Ovary (tissue), 9 donors: Measurements from ENCODE around the gene C9orf43. TPM values are rescaled to one million over a fixed set of nuclear protein-coding genes. Genes with fewer than 3 reads are reported as not detected.

Experiments used
- DNase-seq, 5 donors: peaks; one replicate each; pipeline ENCODE4 v3.0.0-alpha.2; 2019 to 2020
- H3K27ac ChIP-seq, 2 donors: fragments of 200-600 bp; one replicate each; pipeline versions ENCODE4 v1.5.1 to v1.8.0; 2019 to 2022
- H3K27me3 ChIP-seq: fragments of 200-600 bp; one replicate; pipeline ENCODE4 v1.8.0; 2022
- H3K36me3 ChIP-seq: fragments of 200-600 bp; sonication (generic); one replicate; pipeline ENCODE4 v1.5.1; 2019
- H3K4me1 ChIP-seq: one replicate; pipeline ENCODE4 v1.8.1; 2013; ENCODE audit warnings: mild to moderate bottlenecking, moderate library complexity; ENCODE audit not compliant: insufficient read depth
- H3K4me3 ChIP-seq: fragments of 200-600 bp; sonication (generic); one replicate; pipeline ENCODE4 v1.5.1; 2017
- H3K9me3 ChIP-seq, 2 donors: fragments of 200-600 bp in 1 of 2; sonication (generic) in 1 of 2; one replicate each; pipeline versions ENCODE4 v1.5.1 to v1.8.1; 2013 to 2019; ENCODE audit warnings: mild to moderate bottlenecking in 1 of 2, moderate library complexity in 1 of 2
- CTCF ChIP-seq, 3 donors: fragments of 450-650 bp in 2 of 3; fragments of 200-600 bp in 1 of 3; IDR thresholded peaks; one replicate each; pipeline versions ENCODE4 v1.5.1 to v1.8.0; 2016 to 2022; ENCODE audit warnings: antibody characterized with exemption in 3 of 3, mild to moderate bottlenecking in 1 of 3
- EP300 ChIP-seq: sonication (generic); formaldehyde crosslinking; IDR thresholded peaks from one replicate; pipeline ENCODE4 v1.6.1; 2017; ENCODE audit warnings: antibody characterized with exemption
- POLR2A ChIP-seq: fragments of 450-650 bp; IDR thresholded peaks from one replicate; pipeline ENCODE4 v1.6.1; 2017; ENCODE audit warnings: antibody characterized with exemption, mild to moderate bottlenecking, moderate library complexity
- WGBS, 3 donors: extraction: QIAGEN DNeasy Blood & Tissue Kit in 1 of 3; methylation state at CpG; one replicate each; pipeline versions ENCODE4 v1.1.5 to v1.1.7; 2013 to 2017; 5-methylcytosine and 5-hydroxymethylcytosine counted together
- intact Hi-C, 4 donors: fragments of 100-400 bp; cut with DNase I; formaldehyde crosslinking; loops; one replicate each; pipeline versions ENCODE4 v1.11.0 to v1.15.1; 2022 to 2023
- polyA plus RNA-seq, 2 donors: library from polyadenylated mRNA; stranded (reverse); fragments of 200-250 nt in 1 of 2; fragments of 350-450 nt in 1 of 2; fragmentation: Illumina TruSeq in 1 of 2; extraction: RNeasy Lipid Tissue Mini Kit (QIAGEN cat#74804) in 1 of 2; gene quantifications; one replicate each; pipeline ENCODE4 v1.2.3, GENCODE V29; 2013 to 2014
- total RNA-seq, 7 donors: library from RNA; depleted of rRNA in 2 of 7; stranded (reverse); fragments of >200 nt in 2 of 7; fragmentation: NEBNext Ultra II Directional in 3 of 7; extraction: Animal tissue kit (Norgen Biotek cat#: 25700) in 3 of 7; gene quantifications; one replicate each; pipeline versions ENCODE4 v1.1.0 to v1.2.4, GENCODE V29; 2016 to 2023
- donor health status: DM: no; HTN: no; CAD: no; lungs with moderate emphysema.
- donor health status: DM: no; HTN: no; CAD: no.
- donor health status: Bipolar disorder and iron deficiency.
- donor health status: DM: yes; HTN: yes; CAD: no.
- donor health status: DM: no; HTN: no; CAD: no.
- donor health status: DM: yes; HTN: yes; CAD: no.

C9orf43 gene
- total and polyA plus RNA-seq, 9 donors = 0.46 to 1.2 (median 0.84) TPM

DNA sequence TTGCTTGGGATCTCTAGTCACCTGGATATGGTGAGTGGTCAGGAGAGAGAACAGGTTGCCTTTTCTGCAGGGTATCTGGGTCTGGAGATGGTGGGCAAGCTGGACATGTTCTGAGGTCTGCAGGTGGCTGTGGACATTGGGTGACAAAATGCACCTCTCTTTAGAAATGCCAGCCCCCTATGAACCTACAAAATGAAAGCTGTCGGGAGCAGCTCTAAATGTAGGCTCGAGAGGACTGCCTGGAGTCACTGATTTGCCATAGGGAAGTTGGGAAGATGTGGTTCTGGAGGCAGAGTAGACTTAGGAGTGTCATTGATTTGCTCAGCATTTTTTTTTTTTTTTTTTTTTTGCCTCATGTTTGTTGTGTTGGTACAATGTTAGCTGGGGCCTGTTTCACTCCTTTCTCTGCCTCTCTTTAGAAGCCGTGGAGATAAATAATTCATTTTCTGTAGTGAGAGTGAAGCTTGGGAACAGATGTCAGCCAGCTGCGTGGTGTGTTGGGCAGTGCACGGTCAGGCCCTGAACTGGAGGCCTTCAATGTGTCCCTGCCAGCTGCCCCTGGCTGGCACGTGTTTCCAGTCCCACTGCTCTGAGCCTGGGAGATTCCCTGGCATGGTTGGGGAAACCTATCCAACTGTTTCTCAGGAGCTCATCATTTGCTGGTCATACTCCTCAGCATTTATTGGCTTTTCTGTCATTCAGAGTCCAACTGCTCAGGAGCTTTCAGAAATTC is 58.3 kb downstream of the C9orf43 start:
- peak overlapping the region in 1 of 2 donors; percentile 39 for H3K27ac ChIP-seq
- no peaks in the 10 kb centered on the region for H3K27me3 ChIP-seq
- 34 to 53% (median 42%) methylated on average over 6 of the region's 6 CpGs for WGBS, 3 donors
- no peaks in the 10 kb centered on the region for H3K9me3 ChIP-seq
- H3K4me3 ChIP-seq = no peak overlapping the region
- no peaks in the 10 kb centered on the region for H3K4me1 ChIP-seq
- peak in 1 of 5 donors; percentile 39 for DNase-seq
- intact Hi-C loops = no loop called here
- no peaks in the 10 kb centered on the region for H3K36me3 ChIP-seq
- no peak for TF ChIP-seq CTCF (IDR thresholded peaks at IDR 0.05)
- TF ChIP-seq POLR2A = no peak
- no peak for TF ChIP-seq EP300

DNA sequence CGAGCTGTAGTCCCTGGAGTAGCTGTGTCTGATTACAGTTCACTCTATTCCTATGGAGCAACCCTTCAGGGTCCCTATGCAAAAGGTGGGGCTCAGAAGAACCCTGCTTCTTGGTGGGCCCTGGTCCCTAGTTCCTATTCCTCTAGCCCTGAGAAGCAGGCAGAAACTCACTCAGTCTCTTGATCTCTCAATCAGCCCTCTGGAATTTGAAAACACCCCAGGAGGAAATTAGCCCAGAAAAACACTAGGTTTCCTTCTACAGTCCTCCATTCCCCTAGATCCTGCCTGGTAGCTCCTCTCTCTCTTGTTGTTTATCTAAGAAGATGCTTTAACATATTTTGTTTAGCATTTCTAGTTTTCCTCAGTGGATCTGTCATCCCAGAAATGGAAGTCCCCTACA is 60.6 kb downstream of the C9orf43 start:
- H3K36me3 ChIP-seq = no peaks in the 10 kb centered on the region
- intact Hi-C loops = no loop called here
- H3K27ac ChIP-seq = no peak overlapping the region
- DNase-seq = no peak
- TF ChIP-seq POLR2A (no peak), EP300 (no peak), CTCF (IDR thresholded peaks at IDR 0.05) (no peak)
- no peaks in the 10 kb centered on the region for H3K4me1 ChIP-seq
- no peaks in the 10 kb centered on the region for H3K27me3 ChIP-seq
- 78 to 89% (median 83%) methylated on average over 1 of the region's 1 CpG for WGBS, 3 donors
- H3K4me3 ChIP-seq = no peak overlapping the region
- H3K9me3 ChIP-seq = no peaks in the 10 kb centered on the region

GRCh38 chr9:113471566-113471965 is 61.0 kb downstream of the C9orf43 start:
- 79 to 87% (median 82%) methylated on average over 6 of the region's 6 CpGs for WGBS, 3 donors
- DNase-seq = no peak
- H3K4me3 ChIP-seq = no peak overlapping the region
- no peaks in the 10 kb centered on the region for H3K4me1 ChIP-seq
- intact Hi-C loops = no loop called here
- no peak for TF ChIP-seq EP300
- no peak for TF ChIP-seq POLR2A
- no peak for TF ChIP-seq CTCF (IDR thresholded peaks at IDR 0.05)
- no peaks in the 10 kb centered on the region for H3K9me3 ChIP-seq
- no peaks in the 10 kb centered on the region for H3K36me3 ChIP-seq
- H3K27ac ChIP-seq = no peak overlapping the region
- H3K27me3 ChIP-seq = no peaks in the 10 kb centered on the region

GRCh38 chr9:113472199-113472598 is 61.7 kb downstream of the C9orf43 start:
- H3K4me1 ChIP-seq = no peaks in the 10 kb centered on the region
- WGBS, 3 donors = 95% methylated on average over 5 of the region's 5 CpGs
- no peak overlapping the region for H3K27ac ChIP-seq
- intact Hi-C loops = no loop called here
- no peak overlapping the region for H3K4me3 ChIP-seq
- TF ChIP-seq EP300 (no peak), POLR2A (no peak), CTCF (IDR thresholded peaks at IDR 0.05) (no peak)
- H3K27me3 ChIP-seq = no peaks in the 10 kb centered on the region
- no peaks in the 10 kb centered on the region for H3K9me3 ChIP-seq
- DNase-seq = no peak
- no peaks in the 10 kb centered on the region for H3K36me3 ChIP-seq
